ENCODE measurements around the gene ARMCX1.

DNA sequence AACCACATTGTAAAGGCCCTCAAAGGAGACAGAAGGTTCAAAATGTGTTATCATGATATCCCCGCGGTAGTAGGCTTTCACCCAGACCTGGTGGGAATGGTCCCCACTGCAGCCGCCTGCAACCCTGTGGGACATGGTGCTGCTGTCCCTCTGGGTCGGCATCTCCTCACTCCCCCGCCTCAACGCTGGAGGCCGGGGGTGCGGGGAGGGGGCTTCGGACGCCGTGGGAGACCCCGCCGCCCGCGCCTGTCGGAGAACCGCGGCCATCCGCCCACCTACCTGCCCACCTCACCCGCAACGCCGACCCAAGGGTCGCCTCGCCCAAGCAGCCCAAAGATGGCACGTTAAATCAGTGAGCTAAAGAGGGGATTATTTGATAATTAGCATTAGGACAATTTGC is 11.2 kb upstream of the ARMCX1 start:
- TF ChIP-seq, protein P1, sequence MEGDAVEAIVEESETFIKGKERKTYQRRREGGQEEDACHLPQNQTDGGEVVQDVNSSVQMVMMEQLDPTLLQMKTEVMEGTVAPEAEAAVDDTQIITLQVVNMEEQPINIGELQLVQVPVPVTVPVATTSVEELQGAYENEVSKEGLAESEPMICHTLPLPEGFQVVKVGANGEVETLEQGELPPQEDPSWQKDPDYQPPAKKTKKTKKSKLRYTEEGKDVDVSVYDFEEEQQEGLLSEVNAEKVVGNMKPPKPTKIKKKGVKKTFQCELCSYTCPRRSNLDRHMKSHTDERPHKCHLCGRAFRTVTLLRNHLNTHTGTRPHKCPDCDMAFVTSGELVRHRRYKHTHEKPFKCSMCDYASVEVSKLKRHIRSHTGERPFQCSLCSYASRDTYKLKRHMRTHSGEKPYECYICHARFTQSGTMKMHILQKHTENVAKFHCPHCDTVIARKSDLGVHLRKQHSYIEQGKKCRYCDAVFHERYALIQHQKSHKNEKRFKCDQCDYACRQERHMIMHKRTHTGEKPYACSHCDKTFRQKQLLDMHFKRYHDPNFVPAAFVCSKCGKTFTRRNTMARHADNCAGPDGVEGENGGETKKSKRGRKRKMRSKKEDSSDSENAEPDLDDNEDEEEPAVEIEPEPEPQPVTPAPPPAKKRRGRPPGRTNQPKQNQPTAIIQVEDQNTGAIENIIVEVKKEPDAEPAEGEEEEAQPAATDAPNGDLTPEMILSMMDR (IDR thresholded peaks at IDR 0.05): no peak
- TF ChIP-seq POLR2A (IDR thresholded peaks at IDR 0.05): no peak

Data from testis (tissue), 2 donors.